IMR-90 (cell line): ENCODE data around the gene EML6. TPM values are rescaled to one million over a fixed set of nuclear protein-coding genes. Genes with fewer than 3 reads are reported as not detected.

Experiments
- ATAC-seq: fragments of 200-7000 bp; cut with Tn5 transposase; 2 replicates; pipeline ENCODE4 v1.9.1; 2020; ENCODE audit warnings: low read depth, mild to moderate bottlenecking, moderate library complexity
- BruUV-seq: library from RNA; stranded (reverse); fragments of 400-500 nt; replicated peaks from 2 replicates; lab custom pipeline; 2021; lab: Mats Ljungman, UMichigan
- CTCF ChIA-PET: fragments of 300-600 bp; formaldehyde crosslinking; extraction: SDS; loops from one replicate; lab custom pipeline; 2021; ENCODE audit warnings: antibody characterized with exemption; lab: Yijun Ruan, JAX
- POLR2A ChIA-PET: fragments of 300-600 bp; sonication (Branson Sonifier 250); formaldehyde crosslinking; loops from one replicate; lab custom pipeline; 2022; ENCODE audit warnings: antibody characterized with exemption; ENCODE audit not compliant: unreplicated experiment; lab: Charles Lee
- DNase-seq: peaks from one replicate; pipeline ENCODE4 v3.0.0; 2013
- H2AFZ ChIP-seq: replicated peaks from 2 replicates; pipeline ENCODE3; 2013; ENCODE audit warnings: low read length, mild to moderate bottlenecking; ENCODE audit not compliant: poor library complexity
- H2AK5ac ChIP-seq: 2 replicates; pipeline ENCODE4 v1.6.1; 2013; ENCODE audit warnings: low read depth, low read length, inconsistent platforms
- H2AK9ac ChIP-seq: replicated peaks from 2 replicates; pipeline ENCODE3; 2013; ENCODE audit warnings: mild to moderate bottlenecking, low read depth, low read length, moderate library complexity; ENCODE audit not compliant: poor library complexity
- H2BK120ac ChIP-seq: 2 replicates; pipeline ENCODE4 v1.6.1; 2013; ENCODE audit warnings: low read depth, low read length, inconsistent platforms
- H2BK15ac ChIP-seq: 3 replicates; pipeline ENCODE4 v1.6.1; 2013; ENCODE audit warnings: low read depth, low read length, inconsistent platforms
- H2BK20ac ChIP-seq: 2 replicates; pipeline ENCODE4 v1.6.1; 2013; ENCODE audit warnings: low read depth, mild to moderate bottlenecking, inconsistent platforms, low read length, moderate library complexity
- H2BK5ac ChIP-seq: 2 replicates; pipeline ENCODE4 v1.6.1; 2013; ENCODE audit warnings: mild to moderate bottlenecking, low read depth, low read length, inconsistent platforms; ENCODE audit not compliant: poor library complexity, severe bottlenecking
- H3K14ac ChIP-seq: replicated peaks from 2 replicates; pipeline ENCODE4 v1.6.1; 2013; ENCODE audit warnings: low read depth, low read length, inconsistent platforms
- H3K18ac ChIP-seq: 2 replicates; pipeline ENCODE4 v1.6.1; 2013; ENCODE audit warnings: low read depth, low read length, control low read depth
- H3K23ac ChIP-seq: 2 replicates; pipeline ENCODE4 v1.6.1; 2013; ENCODE audit warnings: low read depth, low read length, inconsistent platforms
- H3K27ac ChIP-seq: 2 replicates; pipeline ENCODE4 v1.5.1; 2013; ENCODE audit warnings: mild to moderate bottlenecking, control low read depth, low read length; ENCODE audit not compliant: insufficient read depth
- H3K27me3 ChIP-seq: 2 replicates; pipeline ENCODE4 v1.6.1; 2013; ENCODE audit warnings: low read length; ENCODE audit not compliant: control insufficient read depth, insufficient read depth
- H3K36me3 ChIP-seq: 2 replicates; pipeline ENCODE4 v1.6.1; 2013; ENCODE audit warnings: low read length, mixed read lengths; ENCODE audit not compliant: control insufficient read depth, insufficient read depth
- H3K4ac ChIP-seq: 2 replicates; pipeline ENCODE4 v1.6.1; 2013; ENCODE audit warnings: low read depth, low read length, inconsistent platforms
- H3K4me1 ChIP-seq: 2 replicates; pipeline ENCODE4 v1.6.1; 2013; ENCODE audit warnings: low read length, mixed read lengths; ENCODE audit not compliant: control insufficient read depth, insufficient read depth
- H3K4me2 ChIP-seq: 2 replicates; pipeline ENCODE4 v1.6.1; 2013; ENCODE audit warnings: low read depth, mild to moderate bottlenecking, control low read depth, low read length, moderate library complexity
- H3K4me3 ChIP-seq: 2 replicates; pipeline ENCODE4 v1.5.1; 2013; ENCODE audit warnings: low read depth, mild to moderate bottlenecking, control low read depth, low read length, moderate library complexity; ENCODE audit not compliant: insufficient read depth
- H3K56ac ChIP-seq: 2 replicates; pipeline ENCODE4 v1.6.1; 2013; ENCODE audit warnings: low read length, inconsistent platforms; ENCODE audit not compliant: insufficient read depth; ENCODE audit errors: extremely low read depth
- H3K79me1 ChIP-seq, 2 experiments: 2 replicates each; pipeline ENCODE4 v1.6.1; 2013; ENCODE audit warnings: low read length in 2 of 2, inconsistent platforms in 1 of 2, low read depth in 1 of 2
- H3K9ac ChIP-seq: 2 replicates; pipeline ENCODE4 v1.6.1; 2013; ENCODE audit warnings: low read depth, low read length, control low read depth
- H3K9me1 ChIP-seq: 2 replicates; pipeline ENCODE4 v1.6.1; 2013; ENCODE audit warnings: low read length, inconsistent platforms; ENCODE audit not compliant: insufficient read depth
- H3K9me3 ChIP-seq: 2 replicates; pipeline ENCODE4 v1.6.1; 2013; ENCODE audit warnings: low read length; ENCODE audit not compliant: control insufficient read depth, insufficient read depth
- H4K20me1 ChIP-seq: 2 replicates; pipeline ENCODE4 v1.6.1; 2013; ENCODE audit warnings: low read length, inconsistent platforms; ENCODE audit not compliant: insufficient read depth
- H4K5ac ChIP-seq: 2 replicates; pipeline ENCODE4 v1.6.1; 2013; ENCODE audit warnings: mild to moderate bottlenecking, low read depth, low read length, control low read depth
- H4K8ac ChIP-seq, 2 experiments: 2 replicates each; pipeline ENCODE4 v1.6.1; 2013; ENCODE audit warnings: low read depth in 2 of 2, low read length in 2 of 2, control low read depth in 1 of 2, inconsistent platforms in 1 of 2
- H4K91ac ChIP-seq: 2 replicates; pipeline ENCODE4 v1.6.1; 2013; ENCODE audit warnings: low read depth, low read length, inconsistent platforms; ENCODE audit not compliant: insufficient read depth
- BHLHE40 ChIP-seq: fragments of 150-350 bp; IDR thresholded peaks from 2 replicates; pipeline ENCODE4 v1.6.1; 2016; ENCODE audit warnings: mild to moderate bottlenecking, low read depth, low read length
- CEBPB ChIP-seq: IDR thresholded peaks from 2 replicates; pipeline ENCODE4 v1.6.1; 2012; ENCODE audit warnings: low read depth, low read length, improper control_type of control experiment
- FOS ChIP-seq: fragments of 150-350 bp; IDR thresholded peaks from 2 replicates; pipeline ENCODE4 v1.6.1; 2016; ENCODE audit warnings: low read depth, low read length
- MAFK ChIP-seq: IDR thresholded peaks from 2 replicates; pipeline ENCODE4 v1.6.1; 2012; ENCODE audit warnings: low read depth, low read length, improper control_type of control experiment
- MXI1 ChIP-seq: IDR thresholded peaks from 2 replicates; pipeline ENCODE4 v1.6.1; 2012; ENCODE audit warnings: low read depth, mild to moderate bottlenecking, low read length, moderate library complexity, borderline replicate concordance
- NFE2L2 ChIP-seq: fragments of 150-350 bp; IDR thresholded peaks from 2 replicates; pipeline ENCODE4 v1.6.1; 2016; ENCODE audit warnings: low read depth, mild to moderate bottlenecking, low read length
- RCOR1 ChIP-seq: IDR thresholded peaks from 2 replicates; pipeline ENCODE4 v1.6.1; 2012; ENCODE audit warnings: mild to moderate bottlenecking, low read length, improper control_type of control experiment; ENCODE audit not compliant: insufficient replicate concordance
- SMC3 ChIP-seq: fragments of 150-350 bp; IDR thresholded peaks from 2 replicates; pipeline ENCODE4 v1.6.1; 2016; ENCODE audit warnings: low read depth, mild to moderate bottlenecking, antibody characterized with exemption, low read length, moderate library complexity
- WGBS, 2 experiments: methylation state at CpG; one replicate each; pipeline versions ENCODE4 v1.1.5 to v1.1.7; 2013; ENCODE audit warnings: missing lambda C conversion rate in 2 of 2; ENCODE audit not compliant: insufficient read length in 1 of 2; ENCODE audit errors: extremely low coverage in 2 of 2; 5-methylcytosine and 5-hydroxymethylcytosine counted together
- dilution Hi-C: fragments of 300-500 bp; cut with HindIII; formaldehyde crosslinking; loops from one replicate; pipeline ENCODE4 v1.14.3; 2018; ENCODE audit warnings: low sequenced_read_pairs; ENCODE audit not compliant: unreplicated experiment
- in situ Hi-C: fragments of 300-500 bp; cut with MboI; formaldehyde crosslinking; loops from 3 replicates; pipeline ENCODE4 v1.14.3; 2019; ENCODE audit warnings: low sequenced_read_pairs, inconsistent platforms, mixed read lengths
- intact Hi-C: fragments of 100-400 bp; cut with micrococcal nuclease; formaldehyde crosslinking; loops from 2 replicates; pipeline ENCODE4 v1.10.0; 2022
- polyA plus RNA-seq, 3 experiments: library from polyadenylated mRNA; depleted of rRNA; stranded (reverse); fragments of >200 nt; gene quantifications; 2 replicates each; pipeline ENCODE4 v1.2.3, GENCODE V29; 2012; ENCODE audit warnings: low replicate concordance in 1 of 3
- total RNA-seq: library from RNA; depleted of rRNA; stranded (reverse); fragments of >200 nt; gene quantifications from 2 replicates; pipeline ENCODE4 v1.2.3, GENCODE V29; 2012
- TF ChIP-seq, protein P1 (sequence below): fragments of 150-350 bp; IDR thresholded peaks from 2 replicates; pipeline ENCODE4 v1.6.1; 2017; ENCODE audit warnings: mild to moderate bottlenecking, antibody characterized with exemption, low read length, low read depth

The EML6 gene
- total and polyA plus RNA-seq, 2 of the 4 experiments (the other 2 are of a cell fraction) = 0.18 to 0.19 TPM

DNA sequence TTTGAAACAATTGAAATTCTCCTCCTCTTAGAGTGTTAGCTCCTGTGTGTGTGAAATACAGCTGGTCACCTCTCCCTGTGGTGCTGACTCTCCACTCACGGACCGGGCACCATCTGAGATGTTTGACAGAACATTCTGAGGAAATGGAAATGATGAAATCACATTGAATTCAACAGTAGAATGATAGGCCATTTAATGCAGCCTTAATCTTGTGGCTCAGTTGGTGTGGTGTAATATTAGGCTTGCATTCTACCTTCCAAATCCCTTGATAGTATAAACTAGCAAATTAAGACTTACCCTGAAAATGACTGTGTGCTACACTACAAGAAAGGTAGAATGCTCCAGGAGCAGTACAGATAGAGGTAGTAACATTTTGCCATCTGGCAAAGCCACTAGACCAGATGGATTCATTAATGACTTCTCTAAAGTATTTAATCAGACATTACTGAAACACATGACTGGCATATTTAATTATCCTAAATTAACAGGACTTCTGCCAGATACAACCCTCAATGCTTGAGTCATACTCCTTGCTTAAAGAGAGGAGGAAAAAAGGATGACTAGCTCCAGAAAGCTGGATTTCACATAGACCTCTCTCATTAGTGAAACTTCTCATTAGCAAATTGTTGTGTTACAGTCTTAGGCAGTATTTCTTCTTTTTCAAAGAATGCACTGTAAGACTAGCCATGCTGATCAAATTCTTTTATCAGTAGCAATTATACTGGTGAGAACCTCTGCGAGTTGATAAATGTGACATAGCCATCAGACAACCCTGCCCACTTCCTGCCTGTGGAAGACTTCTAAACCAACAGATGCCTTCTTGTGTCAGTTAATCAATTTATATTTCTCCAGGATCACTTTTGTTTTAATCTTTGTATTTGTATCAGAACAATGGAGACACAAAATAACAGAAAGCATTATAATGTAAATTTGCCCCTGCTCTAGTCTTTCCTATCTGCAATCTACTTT is 80.6 kb downstream of the EML6 start:
- BruUV-seq = no TSS peak
- no peak for ATAC-seq

More for the DNA sequence above, 80.6 kb downstream of the EML6 start:
- H3K36me3 ChIP-seq = no peaks in the 10 kb centered on the region
- H3K79me1 ChIP-seq = no peaks in the 10 kb centered on the region
- peaks cover 14% of the 10 kb centered on the region for H3K27me3 ChIP-seq
- no peak overlapping the region for H2BK20ac ChIP-seq
- TF ChIP-seq BHLHE40 (no peak), MXI1 (no peak), SMC3 (no peak), RCOR1 (no peak), CEBPB (no peak), NFE2L2 (no peak), MAFK (no peak), FOS (no peak)
- TF ChIP-seq, protein P1, sequence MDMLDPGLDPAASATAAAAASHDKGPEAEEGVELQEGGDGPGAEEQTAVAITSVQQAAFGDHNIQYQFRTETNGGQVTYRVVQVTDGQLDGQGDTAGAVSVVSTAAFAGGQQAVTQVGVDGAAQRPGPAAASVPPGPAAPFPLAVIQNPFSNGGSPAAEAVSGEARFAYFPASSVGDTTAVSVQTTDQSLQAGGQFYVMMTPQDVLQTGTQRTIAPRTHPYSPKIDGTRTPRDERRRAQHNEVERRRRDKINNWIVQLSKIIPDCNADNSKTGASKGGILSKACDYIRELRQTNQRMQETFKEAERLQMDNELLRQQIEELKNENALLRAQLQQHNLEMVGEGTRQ = no peak
- ChIA-PET CTCF (interaction anchor here (1.1 kb wide), 1 partner anchor 13 kb away, joined by 5 read pairs; no protein-coding TSS in a partner anchor), POLR2A (no interaction called here)
- H2AFZ ChIP-seq = no peak overlapping the region
- no peak overlapping the region for H2BK5ac ChIP-seq
- no peak overlapping the region for H3K14ac ChIP-seq
- no peak overlapping the region for H4K91ac ChIP-seq
- H4K5ac ChIP-seq = no peak overlapping the region
- no peak overlapping the region for H3K4me2 ChIP-seq
- no peak overlapping the region for H3K4ac ChIP-seq
- intact Hi-C loops = no loop called here
- H2AK9ac ChIP-seq = no peak overlapping the region
- H4K20me1 ChIP-seq = no peaks in the 10 kb centered on the region
- H2BK120ac ChIP-seq = no peak overlapping the region
- no peaks in the 10 kb centered on the region for H3K4me1 ChIP-seq
- H3K9me3 ChIP-seq = no peaks in the 10 kb centered on the region
- no peak overlapping the region for H3K56ac ChIP-seq
- no peak overlapping the region for H2AK5ac ChIP-seq
- no peaks in the 10 kb centered on the region for H3K9me1 ChIP-seq
- no peak overlapping the region for H3K27ac ChIP-seq
- WGBS, 2 experiments = no CpG with 5 or more reads among the region's 3 CpGs
- no peak overlapping the region for H3K9ac ChIP-seq
- DNase-seq = no peak
- no peak overlapping the region for H2BK15ac ChIP-seq
- in situ Hi-C loops = no loop called here
- dilution Hi-C loops = no loop called here
- H3K18ac ChIP-seq = no peak overlapping the region
- H3K4me3 ChIP-seq = no peak overlapping the region
- H3K23ac ChIP-seq = no peak overlapping the region
- no peak overlapping the region for H4K8ac ChIP-seq
